Retinal pigment epithelial cell (primary cell): ENCODE measurements around the gene PIGK.
"Not testable (repeated sequence)": the region's sequence is repeated elsewhere in the genome, so short reads cannot be mapped to it uniquely, and the experiment has no call there.

ENCODE experiments used
- DNase-seq: peaks from one replicate; pipeline ENCODE4 v3.0.0-alpha.2; 2010; ENCODE audit warnings: low read depth
- H3K4me3 ChIP-seq: 2 replicates; pipeline ENCODE4 v1.5.1; 2011; ENCODE audit warnings: mild to moderate bottlenecking, low read length, control low read depth, moderate library complexity
- CTCF ChIP-seq: conservative IDR thresholded peaks from 2 replicates; pipeline ENCODE4 v1.5.1; 2011; ENCODE audit warnings: low read depth, low read length, control low read depth, inconsistent platforms

PIGK gene

GRCh38 chr1:77175230-77175844 is 43.9 kb downstream of the PIGK start:
- TF ChIP-seq CTCF: no peak
- H3K4me3 ChIP-seq: no peak overlapping the region
- no peak for DNase-seq

- no peak overlapping the region for H3K4me3 ChIP-seq
- TF ChIP-seq CTCF: no peak
- DNase-seq: peak; percentile 55
These were observed 48.5 kb downstream of the PIGK start for GRCh38 chr1:77170687-77171086.

- no peak for DNase-seq
These were observed 50.9 kb downstream of the PIGK start for GRCh38 chr1:77168358-77168757.

GRCh38 chr1:77164434-77164944 is 54.7 kb downstream of the PIGK start:
- no peak for DNase-seq
- TF ChIP-seq CTCF: no peak
- no peak overlapping the region for H3K4me3 ChIP-seq

More at GRCh38 chr1:77168358-77168757, 50.9 kb downstream of the PIGK start:
- H3K4me3 ChIP-seq: no peak overlapping the region
- no peak for TF ChIP-seq CTCF

- H3K4me3 ChIP-seq, DNase-seq: not testable (repeated sequence)
These were observed 59.5 kb downstream of the PIGK start for GRCh38 chr1:77159706-77160105.

- no peak overlapping the region for H3K4me3 ChIP-seq
- no peak for DNase-seq
- no peak for TF ChIP-seq CTCF
These were observed 63.0 kb downstream of the PIGK start for GRCh38 chr1:77156214-77156613.

GRCh38 chr1:77146270-77146669 is 73.0 kb downstream of the PIGK start:
- DNase-seq: no peak
- no peak for TF ChIP-seq CTCF
- no peak overlapping the region for H3K4me3 ChIP-seq
